HepG2 (cell line): ENCODE results near the gene CCL2.

Experiments
- BHLHE40 ChIP-seq: IDR thresholded peaks from 2 replicates; pipeline ENCODE4 v1.6.1; 2011; ENCODE audit warnings: low read length, improper control_type of control experiment
- HOXA7 ChIP-seq: sonication (generic); formaldehyde crosslinking; IDR thresholded peaks from 2 replicates; pipeline ENCODE4 v1.8.1; 2022; ENCODE audit warnings: mild to moderate bottlenecking, missing genetic modification reagents, moderate library complexity
- NR2C2 ChIP-seq: sonication (generic); formaldehyde crosslinking; IDR thresholded peaks from 2 replicates; pipeline ENCODE4 v1.4.0; 2020; ENCODE audit warnings: missing genetic modification reagents, mild to moderate bottlenecking, moderate library complexity, borderline replicate concordance
- POLR2AphosphoS5 ChIP-seq: IDR thresholded peaks from 2 replicates; pipeline ENCODE4 v1.6.1; 2012; ENCODE audit warnings: low read depth, low read length
- PRDM4 ChIP-seq: sonication (generic); formaldehyde crosslinking; IDR thresholded peaks from 2 replicates; pipeline ENCODE4 v1.9.0; 2021; ENCODE audit warnings: missing genetic modification reagents, borderline replicate concordance
- ZBTB34 ChIP-seq: sonication (generic); formaldehyde crosslinking; IDR thresholded peaks from 2 replicates; pipeline ENCODE4 v1.8.0; 2022; ENCODE audit warnings: mild to moderate bottlenecking, missing genetic modification reagents

GRCh38 chr17:34227707-34228106 lies 27.4 kb upstream of the CCL2 start:
- TF ChIP-seq POLR2AphosphoS5 (no peak), HOXA7 (no peak), BHLHE40 (no peak), ZBTB34 (CRISPR knock-in tag) (no peak), PRDM4 (CRISPR knock-in tag) (no peak), NR2C2 (CRISPR knock-in tag) (no peak)
